ENCODE data around the gene OR6C2. TPM values are rescaled to one million over a fixed set of nuclear protein-coding genes. Genes with fewer than 3 reads are reported as not detected.
"Not testable (repeated sequence)": the region's sequence is repeated elsewhere in the genome, so short reads cannot be mapped to it uniquely, and the experiment has no call there.

Gene OR6C2
- total RNA-seq, 2 experiments from 2014 or later, result not detected

DNA sequence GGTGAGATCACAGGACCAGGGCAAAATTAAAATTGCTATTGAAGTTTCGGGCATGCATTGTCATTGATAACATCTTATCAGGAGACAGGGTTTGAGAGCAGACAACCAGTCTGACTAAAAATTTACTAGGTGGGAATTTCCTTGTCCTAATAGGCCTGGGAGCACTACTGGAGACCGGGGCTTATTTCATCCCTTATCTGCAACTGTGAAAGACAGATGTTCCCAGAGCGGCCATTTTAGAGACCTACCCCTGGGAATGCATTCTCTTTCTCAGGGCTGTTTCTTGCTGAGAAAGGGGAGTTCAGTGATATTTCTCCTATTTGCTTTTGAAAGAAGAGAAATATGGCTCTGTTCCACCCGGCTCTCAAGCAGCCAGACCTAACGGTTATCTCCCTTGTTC, 2.6 kb upstream of the OR6C2 start:
- H3K36me3 Mint-ChIP-seq; H3K4me1 Mint-ChIP-seq; POLR2A ChIA-PET; DNase-seq; H3K9me3 Mint-ChIP-seq; ATAC-seq (ENCODE audit: low read depth); H3K4me3 Mint-ChIP-seq; H3K27ac Mint-ChIP-seq: not testable (repeated sequence)
- H3K27me3 Mint-ChIP-seq, result peaks cover 12% of the 10 kb centered on the region

DNA sequence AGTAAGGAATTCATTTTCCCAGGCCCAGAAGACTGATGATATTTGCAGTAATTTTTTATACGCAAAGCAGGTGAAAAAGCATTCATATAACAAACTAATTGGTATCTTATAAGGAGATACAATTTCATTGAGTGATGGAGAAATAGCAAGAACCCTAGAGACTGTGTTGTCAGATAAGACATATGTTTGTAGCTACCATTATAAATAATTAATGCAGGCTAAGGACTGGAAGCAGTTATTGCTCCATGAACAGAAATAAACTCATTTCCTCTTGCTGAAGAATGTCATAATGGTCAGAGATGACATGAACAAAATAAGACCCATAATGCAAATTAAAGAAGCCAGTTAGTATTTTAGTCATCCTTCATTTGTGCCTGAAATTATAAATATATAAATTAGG, 1.5 kb downstream of the OR6C2 start:
- DNase-seq, result no peak
- Mint-ChIP-seq H3K4me3 (no peak overlapping the region), H3K27ac (no peak overlapping the region), H3K4me1 (no peaks in the 10 kb centered on the region), H3K27me3 (peaks cover 10% of the 10 kb centered on the region), H3K9me3 (peaks cover 2% of the 10 kb centered on the region), H3K36me3 (no peaks in the 10 kb centered on the region)
- ATAC-seq (ENCODE audit: low read depth), result no peak
- POLR2A ChIA-PET, result no interaction called here

DNA sequence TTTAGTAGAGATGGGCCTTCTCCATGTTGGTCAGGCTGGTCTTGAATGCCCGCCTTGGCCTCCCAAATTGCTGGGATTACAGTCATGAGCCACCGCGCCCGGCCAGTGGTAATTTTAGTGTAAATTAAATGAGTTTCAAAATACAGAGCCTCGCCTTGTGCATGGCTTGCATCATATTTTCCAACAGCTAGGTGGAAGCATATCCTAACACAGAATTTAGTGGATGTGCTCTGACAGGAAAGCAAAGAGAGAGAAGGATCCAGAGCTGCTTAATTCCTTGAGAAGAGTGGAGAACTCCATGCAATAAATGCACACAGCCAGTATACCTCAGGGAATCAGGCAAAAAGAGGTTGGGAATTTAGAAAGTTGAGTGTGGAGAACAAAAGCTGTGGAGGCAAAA, 2.5 kb downstream of the OR6C2 start:
- no peak for ATAC-seq (ENCODE audit: low read depth)
- Mint-ChIP-seq H3K9me3 (peaks cover 1% of the 10 kb centered on the region), H3K4me3 (no peak overlapping the region), H3K27ac (no peak overlapping the region), H3K4me1 (no peaks in the 10 kb centered on the region), H3K36me3 (no peaks in the 10 kb centered on the region), H3K27me3 (peaks cover 5% of the 10 kb centered on the region)
- DNase-seq, result no peak
- POLR2A ChIA-PET, result no interaction called here

- POLR2A ChIA-PET, result no interaction called here
- no peak for ATAC-seq (ENCODE audit: low read depth)
- Mint-ChIP-seq H3K36me3 (no peaks in the 10 kb centered on the region), H3K9me3 (no peaks in the 10 kb centered on the region), H3K27ac (no peak overlapping the region), H3K4me3 (no peak overlapping the region), H3K4me1 (no peaks in the 10 kb centered on the region), H3K27me3 (peaks cover 7% of the 10 kb centered on the region)
- no peak for DNase-seq
These were observed 4.9 kb downstream of the OR6C2 start for GRCh38 chr12:55448825-55449224.

GRCh38 chr12:55464926-55465325, 21.1 kb downstream of the OR6C2 start:
- ATAC-seq (ENCODE audit: low read depth), result not testable (repeated sequence)
- H3K27me3 Mint-ChIP-seq, result peaks cover 24% of the 10 kb centered on the region

DNA sequence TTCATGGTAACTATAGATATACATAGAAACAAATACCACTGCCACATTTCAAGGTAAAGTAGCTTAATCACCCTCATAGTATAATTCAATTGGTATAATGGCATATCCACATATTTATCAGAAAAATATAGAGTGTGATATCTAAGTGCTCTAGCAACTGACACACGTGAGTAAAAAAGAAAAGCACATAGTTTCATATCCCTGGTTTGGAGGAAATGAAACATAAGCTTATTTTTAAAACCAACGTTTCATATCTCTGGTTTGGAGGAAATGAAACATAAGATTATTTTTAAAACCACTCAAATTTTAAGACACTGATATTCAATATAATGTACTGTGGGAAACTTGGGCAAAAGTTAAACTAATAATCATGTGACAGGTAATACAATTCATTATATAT, 24.0 kb downstream of the OR6C2 start:
- POLR2A ChIA-PET, result no interaction called here
- H3K27ac Mint-ChIP-seq, result no peak overlapping the region
- no peaks in the 10 kb centered on the region for H3K9me3 Mint-ChIP-seq
- H3K27me3 Mint-ChIP-seq, result peaks cover 26% of the 10 kb centered on the region
- ATAC-seq (ENCODE audit: low read depth) (no peak), DNase-seq (no peak)
- no peak overlapping the region for H3K4me3 Mint-ChIP-seq
- no peaks in the 10 kb centered on the region for H3K36me3 Mint-ChIP-seq
- no peaks in the 10 kb centered on the region for H3K4me1 Mint-ChIP-seq

More at GRCh38 chr12:55464926-55465325, 21.1 kb downstream of the OR6C2 start:
- H3K36me3 Mint-ChIP-seq, POLR2A ChIA-PET, H3K4me1 Mint-ChIP-seq, DNase-seq, H3K4me3 Mint-ChIP-seq, H3K9me3 Mint-ChIP-seq, H3K27ac Mint-ChIP-seq: not testable (repeated sequence)

GRCh38 chr12:55469291-55469690, 25.4 kb downstream of the OR6C2 start:
- H3K4me3 Mint-ChIP-seq, result no peak overlapping the region
- POLR2A ChIA-PET, result no interaction called here
- ATAC-seq (ENCODE audit: low read depth), result no peak
- H3K4me1 Mint-ChIP-seq, result no peaks in the 10 kb centered on the region
- peaks cover 25% of the 10 kb centered on the region for H3K27me3 Mint-ChIP-seq
- DNase-seq, result no peak
- no peak overlapping the region for H3K27ac Mint-ChIP-seq
- H3K9me3 Mint-ChIP-seq, result no peaks in the 10 kb centered on the region
- H3K36me3 Mint-ChIP-seq, result no peaks in the 10 kb centered on the region

DNA sequence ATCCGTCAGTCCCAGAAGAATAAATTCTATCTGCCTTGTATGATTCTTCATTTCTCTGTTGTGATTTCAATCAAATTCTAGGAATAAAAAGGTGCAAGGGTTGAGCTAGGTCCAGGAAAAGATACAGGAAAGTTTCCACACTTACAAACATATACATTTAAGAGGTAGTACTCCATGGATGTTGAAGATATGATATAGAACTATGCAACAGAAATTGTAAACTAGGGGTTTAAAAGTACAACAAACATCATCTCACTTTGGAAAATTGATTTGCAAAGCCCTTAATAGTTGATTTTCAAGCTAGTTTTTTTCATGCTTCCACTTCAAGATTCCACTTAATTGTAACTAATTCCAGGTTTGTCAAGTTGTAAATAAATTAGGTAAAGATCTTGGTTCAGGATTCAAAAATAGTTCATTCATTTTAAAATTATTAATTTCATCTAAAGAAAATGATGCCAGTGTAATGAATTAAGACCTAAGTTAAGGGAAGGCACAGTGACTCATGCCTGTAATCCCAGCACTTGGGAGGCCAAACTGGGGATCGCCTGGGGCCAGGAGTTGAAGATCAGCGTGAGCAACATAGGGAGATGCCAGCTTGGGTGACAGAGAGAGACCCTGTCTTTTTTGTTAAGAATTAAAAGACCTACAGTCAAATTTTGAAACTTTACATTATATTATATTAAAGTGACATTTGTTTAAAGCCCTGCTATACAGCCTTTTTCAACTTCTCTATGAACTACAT, 26.4 kb downstream of the OR6C2 start, which contains the start of gene OR6C70:
OR6C70 (minus strand) TSS at position 51 of the 742 bp plus-strand sequence; CDS start at position 51, 0 bp downstream.
- Mint-ChIP-seq H3K27me3 (peaks cover 25% of the 10 kb centered on the region), H3K4me1 (no peaks in the 10 kb centered on the region), H3K27ac (no peak within 1 kb of the TSS), H3K4me3 (no peak within 1 kb of the TSS), H3K9me3 (no peaks in the 10 kb centered on the region), H3K36me3 (no peaks in the 10 kb centered on the region)
- POLR2A ChIA-PET, result no interaction called here
- ATAC-seq (ENCODE audit: low read depth), result no peak
- DNase-seq, result no peak

DNA sequence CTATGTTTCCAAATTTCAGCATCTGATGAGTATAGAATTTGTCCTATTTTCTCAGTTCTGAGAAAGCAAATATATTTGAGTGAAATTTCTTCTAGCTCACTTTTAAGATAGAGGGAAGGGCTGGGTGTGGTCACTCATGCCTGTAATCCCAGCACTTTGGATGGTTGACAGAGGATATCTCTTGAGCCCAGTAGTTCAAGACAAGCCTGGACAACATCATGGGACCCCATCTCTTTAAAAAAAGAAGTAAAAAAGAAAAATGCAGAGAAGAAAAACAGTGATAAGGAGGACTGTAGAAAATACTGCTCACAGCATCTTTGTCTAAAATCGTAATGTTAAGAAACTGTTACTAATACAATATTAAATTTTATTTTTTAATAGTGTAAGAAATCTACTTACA, 28.4 kb downstream of the OR6C2 start:
- ATAC-seq (ENCODE audit: low read depth) (no peak), DNase-seq (no peak)
- POLR2A ChIA-PET, result no interaction called here
- H3K27ac Mint-ChIP-seq, result no peak overlapping the region
- no peak overlapping the region for H3K4me3 Mint-ChIP-seq
- H3K9me3 Mint-ChIP-seq, result no peaks in the 10 kb centered on the region
- no peaks in the 10 kb centered on the region for H3K4me1 Mint-ChIP-seq
- no peaks in the 10 kb centered on the region for H3K36me3 Mint-ChIP-seq
- H3K27me3 Mint-ChIP-seq, result peaks cover 23% of the 10 kb centered on the region

DNA sequence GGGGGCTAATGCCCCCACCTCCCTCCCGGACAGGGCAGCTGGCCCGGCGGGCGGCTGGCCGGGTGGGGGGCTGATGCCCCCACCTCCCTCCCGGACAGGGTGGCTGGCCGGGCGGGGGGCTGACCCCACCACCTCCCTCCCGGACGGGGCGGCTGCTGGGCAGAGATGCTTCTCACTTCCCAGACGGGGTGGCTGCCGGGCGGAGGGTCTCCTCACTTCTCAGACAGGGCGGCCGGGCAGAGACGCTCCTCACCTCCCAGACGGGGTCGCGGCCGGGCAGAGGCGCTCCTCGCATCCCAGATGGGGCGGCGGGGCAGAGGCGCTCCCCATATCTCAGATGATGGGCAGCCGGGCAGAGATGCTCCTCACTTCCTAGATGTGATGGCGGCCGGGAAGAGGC, 35.3 kb downstream of the OR6C2 start:
- DNase-seq; POLR2A ChIA-PET; H3K4me3 Mint-ChIP-seq; H3K36me3 Mint-ChIP-seq; H3K27ac Mint-ChIP-seq; H3K9me3 Mint-ChIP-seq; H3K4me1 Mint-ChIP-seq; ATAC-seq (ENCODE audit: low read depth): not testable (repeated sequence)
- peaks cover 18% of the 10 kb centered on the region for H3K27me3 Mint-ChIP-seq

DNA sequence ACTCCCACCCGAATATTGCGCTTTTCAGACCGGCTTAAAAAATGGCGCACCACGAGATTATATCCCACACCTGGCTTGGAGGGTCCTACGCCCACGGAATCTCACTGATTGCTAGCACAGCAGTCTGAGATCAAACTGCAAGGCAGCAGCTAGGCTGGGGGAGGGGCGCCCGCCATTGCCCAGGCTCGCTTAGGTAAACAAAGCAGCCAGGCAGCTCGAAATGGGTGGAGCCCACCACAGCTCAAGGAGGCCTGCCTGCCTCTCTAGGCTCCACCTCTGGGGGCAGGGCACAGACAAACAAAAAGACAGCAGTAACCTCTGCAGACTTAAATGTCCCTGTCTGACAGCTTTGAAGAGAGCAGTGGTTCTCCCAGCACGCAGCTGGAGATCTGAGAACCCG, 40.4 kb downstream of the OR6C2 start:
- H3K27ac Mint-ChIP-seq, POLR2A ChIA-PET, H3K9me3 Mint-ChIP-seq: not testable (repeated sequence)

GRCh38 chr12:55492078-55492477, 48.2 kb downstream of the OR6C2 start, which contains the start of gene OR6C68:
OR6C68 (plus strand) TSS chr12:55492378; CDS start chr12:55492378, 0 bp downstream.
- no peak for ATAC-seq (ENCODE audit: low read depth)
- Mint-ChIP-seq H3K4me3 (no peak within 1 kb of the TSS), H3K27me3 (peaks cover 2% of the 10 kb centered on the region)

More for the DNA sequence above, 40.4 kb downstream of the OR6C2 start:
- not testable (repeated sequence) for H3K36me3 Mint-ChIP-seq; ATAC-seq (ENCODE audit: low read depth); H3K4me3 Mint-ChIP-seq; DNase-seq; H3K4me1 Mint-ChIP-seq
- H3K27me3 Mint-ChIP-seq, result peaks cover 15% of the 10 kb centered on the region

GRCh38 chr12:55495490-55495889, 51.6 kb downstream of the OR6C2 start:
- H3K4me1 Mint-ChIP-seq, result no peaks in the 10 kb centered on the region
- H3K27me3 Mint-ChIP-seq, result peaks cover 9% of the 10 kb centered on the region
- POLR2A ChIA-PET, result no interaction called here
- no peaks in the 10 kb centered on the region for H3K36me3 Mint-ChIP-seq
- DNase-seq (no peak), ATAC-seq (ENCODE audit: low read depth) (no peak)
- H3K27ac Mint-ChIP-seq, result no peak overlapping the region
- no peak overlapping the region for H3K4me3 Mint-ChIP-seq
- no peaks in the 10 kb centered on the region for H3K9me3 Mint-ChIP-seq

More at GRCh38 chr12:55492078-55492477, 48.2 kb downstream of the OR6C2 start, which contains the start of gene OR6C68:
- no peak within 1 kb of the TSS for H3K27ac Mint-ChIP-seq
- no peaks in the 10 kb centered on the region for H3K9me3 Mint-ChIP-seq
- H3K4me1 Mint-ChIP-seq, result no peaks in the 10 kb centered on the region
- POLR2A ChIA-PET, result no interaction called here
- H3K36me3 Mint-ChIP-seq, result no peaks in the 10 kb centered on the region
- DNase-seq, result no peak

GRCh38 chr12:55499231-55499630, 55.4 kb downstream of the OR6C2 start:
- no peaks in the 10 kb centered on the region for H3K9me3 Mint-ChIP-seq
- POLR2A ChIA-PET, result no interaction called here
- H3K36me3 Mint-ChIP-seq, result no peaks in the 10 kb centered on the region
- DNase-seq (no peak), ATAC-seq (ENCODE audit: low read depth) (no peak)
- no peak overlapping the region for H3K4me3 Mint-ChIP-seq
- no peaks in the 10 kb centered on the region for H3K4me1 Mint-ChIP-seq
- no peak overlapping the region for H3K27ac Mint-ChIP-seq
- peaks cover 18% of the 10 kb centered on the region for H3K27me3 Mint-ChIP-seq
